ENCODE results near the gene STYXL2.
A peak's percentile ranks its signal among the peaks of the same experiment; 100 is the strongest.

STYXL2 gene

GRCh38 chr1:167088746-167089417 is 5.0 kb upstream of the STYXL2 start:
- Mint-ChIP-seq H3K27me3 (no peaks in the 10 kb centered on the region), H3K36me3 (peaks cover 3% of the 10 kb centered on the region), H3K9me3 (ENCODE audit: low read depth) (no peaks in the 10 kb centered on the region), H3K4me3 (peak overlapping the region; percentile 6), H3K27ac (peak overlapping the region; percentile 65), H3K4me1 (ENCODE audit: low read depth) (peaks cover 29% of the 10 kb centered on the region)

- Mint-ChIP-seq H3K27me3 (no peaks in the 10 kb centered on the region), H3K9me3 (ENCODE audit: low read depth) (no peaks in the 10 kb centered on the region), H3K4me3 (peak overlapping the region; percentile 41), H3K36me3 (peaks cover 3% of the 10 kb centered on the region), H3K27ac (peak overlapping the region; percentile 89), H3K4me1 (ENCODE audit: low read depth) (peaks cover 30% of the 10 kb centered on the region)
Observed at GRCh38 chr1:167089939-167090313, 3.9 kb upstream of the STYXL2 start.

GRCh38 chr1:167090314-167090942 is 3.4 kb upstream of the STYXL2 start, which contains the start of gene GPA33:
Gene GPA33, minus strand, starts transcription at chr1:167090377. Its CDS starts 90 bp downstream, at chr1:167090287.
- Mint-ChIP-seq H3K4me3 (peak within 1 kb of the TSS; percentile 41), H3K9me3 (ENCODE audit: low read depth) (no peaks in the 10 kb centered on the region), H3K4me1 (ENCODE audit: low read depth) (peaks cover 35% of the 10 kb centered on the region), H3K27me3 (no peaks in the 10 kb centered on the region), H3K27ac (peak within 1 kb of the TSS; percentile 89), H3K36me3 (peaks cover 3% of the 10 kb centered on the region)

GRCh38 chr1:167092653-167093052 is 1.2 kb upstream of the STYXL2 start:
- Mint-ChIP-seq H3K4me3 (no peak overlapping the region), H3K27ac (no peak overlapping the region), H3K4me1 (ENCODE audit: low read depth) (peaks cover 32% of the 10 kb centered on the region), H3K9me3 (ENCODE audit: low read depth) (no peaks in the 10 kb centered on the region), H3K36me3 (peaks cover 5% of the 10 kb centered on the region), H3K27me3 (no peaks in the 10 kb centered on the region)

DNA sequence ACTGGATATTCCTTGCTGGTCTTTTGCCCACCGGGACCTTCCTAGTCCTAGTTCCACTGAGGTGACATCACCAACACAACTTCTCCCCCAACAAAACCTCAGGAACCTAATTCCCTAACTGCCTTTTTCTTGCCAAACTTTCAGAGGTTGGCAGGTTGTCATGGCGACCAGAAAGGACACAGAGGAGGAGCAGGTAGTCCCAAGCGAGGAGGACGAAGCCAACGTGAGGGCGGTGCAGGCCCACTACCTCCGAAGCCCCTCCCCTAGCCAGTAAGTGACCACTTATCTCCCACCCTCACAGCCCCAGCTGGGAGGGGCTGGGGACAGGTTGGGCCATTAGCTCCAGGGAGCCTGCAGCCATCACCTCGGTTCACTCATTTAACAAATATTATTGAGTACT is 815 bp downstream of the STYXL2 start:
- Mint-ChIP-seq H3K27ac (no peak overlapping the region), H3K9me3 (ENCODE audit: low read depth) (no peaks in the 10 kb centered on the region), H3K36me3 (peaks cover 2% of the 10 kb centered on the region), H3K4me1 (ENCODE audit: low read depth) (peaks cover 23% of the 10 kb centered on the region), H3K27me3 (no peaks in the 10 kb centered on the region), H3K4me3 (no peak overlapping the region)

DNA sequence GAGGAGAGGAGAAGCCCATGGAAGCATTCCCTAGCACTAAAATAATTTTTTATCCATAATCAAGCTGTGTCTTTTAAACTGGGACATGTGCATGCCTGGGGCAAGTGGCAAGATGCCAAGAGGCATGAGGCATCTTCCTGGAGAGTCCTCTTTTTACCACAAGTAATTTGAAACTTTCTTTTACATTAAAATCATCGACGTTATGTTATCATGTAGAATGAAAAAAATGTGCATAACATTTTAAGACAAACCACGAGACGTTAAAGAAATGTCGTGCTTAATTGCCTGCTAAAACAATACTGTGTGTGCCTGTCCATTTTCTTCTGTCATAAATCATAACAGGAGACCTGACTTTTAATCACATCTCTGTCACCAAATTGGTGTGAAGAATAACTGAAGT is 1.5 kb downstream of the STYXL2 start:
- Mint-ChIP-seq H3K36me3 (peaks cover 2% of the 10 kb centered on the region), H3K9me3 (ENCODE audit: low read depth) (no peaks in the 10 kb centered on the region), H3K27me3 (no peaks in the 10 kb centered on the region), H3K4me3 (no peak overlapping the region), H3K4me1 (ENCODE audit: low read depth) (peaks cover 16% of the 10 kb centered on the region), H3K27ac (no peak overlapping the region)

GRCh38 chr1:167099851-167100250 is 6.0 kb downstream of the STYXL2 start:
- H3K9me3 Mint-ChIP-seq (ENCODE audit: low read depth) = no peaks in the 10 kb centered on the region
- no peaks in the 10 kb centered on the region for H3K27me3 Mint-ChIP-seq
- H3K4me1 Mint-ChIP-seq (ENCODE audit: low read depth) = peaks cover 26% of the 10 kb centered on the region
- H3K4me3 Mint-ChIP-seq = no peak overlapping the region
- peaks cover 2% of the 10 kb centered on the region for H3K36me3 Mint-ChIP-seq
- H3K27ac Mint-ChIP-seq = no peak overlapping the region

DNA sequence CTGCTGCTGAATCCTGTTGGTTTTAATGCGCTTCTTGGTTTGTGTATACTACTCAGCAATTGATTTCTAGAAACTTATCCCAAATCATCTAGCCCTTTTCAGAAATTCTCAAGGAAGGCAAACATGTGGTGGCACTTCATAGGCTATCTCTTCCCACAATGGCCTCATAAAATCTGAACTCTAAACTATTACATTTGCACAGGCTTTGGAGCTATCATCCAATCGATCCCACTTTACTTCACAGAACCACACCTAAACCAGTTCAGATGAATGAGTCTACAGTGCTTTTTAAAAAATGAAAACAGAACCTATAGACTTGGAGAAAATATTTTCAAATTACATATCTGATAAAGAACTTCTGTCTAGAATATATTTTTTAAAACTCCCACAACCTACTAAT is 6.9 kb downstream of the STYXL2 start:
- Mint-ChIP-seq H3K9me3 (ENCODE audit: low read depth) (no peaks in the 10 kb centered on the region), H3K27me3 (no peaks in the 10 kb centered on the region)

GRCh38 chr1:167101754-167102153 is 7.9 kb downstream of the STYXL2 start:
- Mint-ChIP-seq H3K27ac (no peak overlapping the region), H3K4me3 (no peak overlapping the region), H3K9me3 (ENCODE audit: low read depth) (no peaks in the 10 kb centered on the region), H3K27me3 (no peaks in the 10 kb centered on the region), H3K4me1 (ENCODE audit: low read depth) (peaks cover 30% of the 10 kb centered on the region), H3K36me3 (peaks cover 2% of the 10 kb centered on the region)

More for the DNA sequence above, 6.9 kb downstream of the STYXL2 start:
- Mint-ChIP-seq H3K36me3 (peaks cover 2% of the 10 kb centered on the region), H3K4me3 (no peak overlapping the region), H3K4me1 (ENCODE audit: low read depth) (peaks cover 28% of the 10 kb centered on the region), H3K27ac (no peak overlapping the region)

- H3K27ac Mint-ChIP-seq = no peak overlapping the region
- peaks cover 30% of the 10 kb centered on the region for H3K4me1 Mint-ChIP-seq (ENCODE audit: low read depth)
- H3K36me3 Mint-ChIP-seq = no peaks in the 10 kb centered on the region
- H3K27me3 Mint-ChIP-seq = no peaks in the 10 kb centered on the region
- H3K9me3 Mint-ChIP-seq (ENCODE audit: low read depth) = no peaks in the 10 kb centered on the region
- H3K4me3 Mint-ChIP-seq = no peak overlapping the region
Observed at GRCh38 chr1:167102906-167103573, 9.2 kb downstream of the STYXL2 start.

GRCh38 chr1:167104256-167104633 is 10.4 kb downstream of the STYXL2 start:
- H3K4me1 Mint-ChIP-seq (ENCODE audit: low read depth) = peaks cover 42% of the 10 kb centered on the region
- H3K4me3 Mint-ChIP-seq = peak overlapping the region; percentile 15
- no peak overlapping the region for H3K27ac Mint-ChIP-seq
- no peaks in the 10 kb centered on the region for H3K27me3 Mint-ChIP-seq
- no peaks in the 10 kb centered on the region for H3K36me3 Mint-ChIP-seq
- no peaks in the 10 kb centered on the region for H3K9me3 Mint-ChIP-seq (ENCODE audit: low read depth)

- Mint-ChIP-seq H3K9me3 (ENCODE audit: low read depth) (no peaks in the 10 kb centered on the region), H3K27ac (no peak overlapping the region), H3K4me1 (ENCODE audit: low read depth) (peaks cover 54% of the 10 kb centered on the region), H3K36me3 (no peaks in the 10 kb centered on the region), H3K27me3 (no peaks in the 10 kb centered on the region), H3K4me3 (no peak overlapping the region)
Observed at GRCh38 chr1:167105271-167106118, 11.6 kb downstream of the STYXL2 start.

- Mint-ChIP-seq H3K36me3 (peaks cover 2% of the 10 kb centered on the region), H3K4me3 (no peak overlapping the region), H3K9me3 (ENCODE audit: low read depth) (peaks cover 3% of the 10 kb centered on the region), H3K4me1 (ENCODE audit: low read depth) (peaks cover 60% of the 10 kb centered on the region), H3K27me3 (no peaks in the 10 kb centered on the region), H3K27ac (no peak overlapping the region)
Observed at GRCh38 chr1:167106119-167106461, 12.2 kb downstream of the STYXL2 start.

DNA sequence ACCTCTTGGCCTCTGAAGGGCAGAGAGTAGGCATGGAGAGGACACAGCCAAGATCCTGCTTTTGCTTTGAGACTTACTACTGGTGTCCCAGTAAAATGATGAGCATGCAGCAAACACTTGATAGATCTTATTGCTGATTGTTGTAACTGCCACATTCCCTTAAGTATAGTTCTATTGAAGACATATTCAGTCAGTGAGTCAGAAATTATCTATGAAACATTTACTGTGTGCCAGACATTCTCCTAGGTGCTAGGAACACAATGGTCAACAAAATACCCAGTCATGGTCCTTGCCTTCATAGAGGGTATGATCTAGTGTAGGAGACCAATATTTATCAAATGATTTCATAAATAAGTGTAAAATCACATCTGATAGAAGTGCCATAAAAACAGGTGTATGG is 13.6 kb downstream of the STYXL2 start:
- Mint-ChIP-seq H3K27ac (no peak overlapping the region), H3K36me3 (peaks cover 3% of the 10 kb centered on the region), H3K4me1 (ENCODE audit: low read depth) (peaks cover 61% of the 10 kb centered on the region), H3K9me3 (ENCODE audit: low read depth) (peaks cover 8% of the 10 kb centered on the region), H3K27me3 (no peaks in the 10 kb centered on the region), H3K4me3 (no peak overlapping the region)

DNA sequence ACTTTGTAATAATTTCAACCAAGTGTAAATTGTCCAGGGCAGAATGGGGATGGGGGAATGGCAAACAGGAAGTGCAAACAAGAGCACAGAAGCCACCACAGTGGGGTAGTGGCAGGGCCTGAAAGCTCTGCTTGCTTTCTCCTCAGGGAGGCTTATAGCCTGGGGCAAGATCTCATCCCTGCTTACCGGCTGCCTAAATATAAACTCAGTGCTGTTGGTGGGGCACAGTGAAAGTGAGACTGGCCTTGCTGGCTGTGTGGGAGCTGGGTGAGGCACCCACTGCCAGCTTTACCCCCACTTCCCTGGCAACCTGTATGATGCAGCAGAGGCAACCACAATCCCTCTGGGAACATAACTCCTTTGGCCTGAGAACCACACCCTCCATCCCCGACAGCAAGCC is 15.2 kb downstream of the STYXL2 start:
- H3K27ac Mint-ChIP-seq = peak overlapping the region; percentile 41
- H3K27me3 Mint-ChIP-seq = no peaks in the 10 kb centered on the region
- H3K4me3 Mint-ChIP-seq = peak overlapping the region; percentile 47
- peaks cover 3% of the 10 kb centered on the region for H3K36me3 Mint-ChIP-seq
- peaks cover 8% of the 10 kb centered on the region for H3K9me3 Mint-ChIP-seq (ENCODE audit: low read depth)
- H3K4me1 Mint-ChIP-seq (ENCODE audit: low read depth) = peaks cover 49% of the 10 kb centered on the region
